Thyroid gland (tissue), 4 donors: ENCODE data around the gene NPBWR2. TPM values are rescaled to one million over a fixed set of nuclear protein-coding genes. Genes with fewer than 3 reads are reported as not detected.

Source experiments
- DNase-seq, 2 donors: peaks; one replicate each; pipeline ENCODE4 v3.0.0-alpha.2; 2019
- H3K27ac ChIP-seq, 3 donors: fragments of 200-600 bp; sonication (generic); 1 replicate in 2 of 3; 2 replicates in 1 of 3; pipeline ENCODE4 v1.5.1; 2016 to 2019; ENCODE audit warnings: mild to moderate bottlenecking in 1 of 3, moderate library complexity in 1 of 3
- H3K27me3 ChIP-seq: fragments of 200-600 bp; sonication (generic); one replicate; pipeline ENCODE4 v1.5.1; 2019
- H3K36me3 ChIP-seq, 2 donors: fragments of 200-600 bp; sonication (generic); one replicate each; pipeline ENCODE4 v1.5.1; 2016 to 2019
- H3K4me1 ChIP-seq, 2 donors: fragments of 200-600 bp; sonication (generic); one replicate each; pipeline ENCODE4 v1.5.1; 2017 to 2019
- H3K4me3 ChIP-seq, 3 donors: fragments of 200-600 bp; sonication (generic); replicated peaks in 1 of 3; 1 replicate in 2 of 3; 2 replicates in 1 of 3; pipeline ENCODE4 v1.5.1; 2016; ENCODE audit warnings: mild to moderate bottlenecking in 1 of 3
- H3K9me3 ChIP-seq: fragments of 200-600 bp; sonication (generic); one replicate; pipeline ENCODE4 v1.5.1; 2017
- POLR2A ChIP-seq, 2 donors: fragments of 450-650 bp; IDR thresholded peaks; one replicate each; pipeline ENCODE4 v1.6.1; 2017; ENCODE audit warnings: antibody characterized with exemption in 2 of 2, mild to moderate bottlenecking in 2 of 2, moderate library complexity in 1 of 2
- WGBS, 2 donors: methylation state at CpG; one replicate each; pipeline ENCODE4 v1.1.5; 2017; 5-methylcytosine and 5-hydroxymethylcytosine counted together
- intact Hi-C: fragments of 100-400 bp; cut with DNase I; formaldehyde crosslinking; loops from one replicate; pipeline ENCODE4 v1.15.1; 2023
- total RNA-seq, 4 donors: library from RNA; depleted of rRNA; stranded (reverse); fragments of >200 nt; gene quantifications; one replicate each; pipeline ENCODE4 v1.2.3, GENCODE V29; 2016
- TF ChIP-seq, protein P1 (sequence below), 6 experiments: fragments of 200-600 bp in 3 of 6; fragments of 450-650 bp in 3 of 6; sonication (generic) in 3 of 6; IDR thresholded peaks; one replicate each; pipeline ENCODE4 v1.5.1; 2016 to 2019; ENCODE audit warnings: antibody characterized with exemption in 6 of 6, mild to moderate bottlenecking in 2 of 6, inconsistent platforms in 1 of 6, moderate library complexity in 1 of 6

NPBWR2 gene
- total RNA-seq, 4 donors from 2014 or later = not detected

DNA sequence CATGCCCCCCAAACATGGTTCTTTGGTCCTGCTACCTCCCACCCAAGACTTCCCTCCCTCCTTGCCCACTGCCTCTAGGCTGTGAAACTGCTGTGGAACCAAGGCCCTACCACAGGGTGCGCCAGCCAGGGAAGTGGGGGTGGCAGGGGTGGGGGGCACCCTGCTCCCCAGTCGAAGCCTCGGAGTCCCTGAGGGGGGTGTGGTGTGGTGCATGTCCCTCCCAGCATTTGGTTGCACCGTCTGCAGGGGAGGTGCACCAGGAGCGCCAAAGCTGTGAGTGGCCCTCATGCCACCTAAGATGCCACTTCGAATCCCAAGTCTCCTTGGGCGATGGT lies 29.9 kb downstream of the NPBWR2 start:
- Histone ChIP-seq H3K36me3 (peaks cover 0 to 10% of the 10 kb centered on the region in 2 donors), H3K4me3 (no peak overlapping the region), H3K27me3 (no peaks in the 10 kb centered on the region), H3K9me3 (no peaks in the 10 kb centered on the region), H3K4me1 (peaks cover 11 to 17% of the 10 kb centered on the region in 2 donors), H3K27ac (no peak overlapping the region)
- no peak for TF ChIP-seq POLR2A (IDR thresholded peaks at IDR 0.05)
- TF ChIP-seq, protein P1, sequence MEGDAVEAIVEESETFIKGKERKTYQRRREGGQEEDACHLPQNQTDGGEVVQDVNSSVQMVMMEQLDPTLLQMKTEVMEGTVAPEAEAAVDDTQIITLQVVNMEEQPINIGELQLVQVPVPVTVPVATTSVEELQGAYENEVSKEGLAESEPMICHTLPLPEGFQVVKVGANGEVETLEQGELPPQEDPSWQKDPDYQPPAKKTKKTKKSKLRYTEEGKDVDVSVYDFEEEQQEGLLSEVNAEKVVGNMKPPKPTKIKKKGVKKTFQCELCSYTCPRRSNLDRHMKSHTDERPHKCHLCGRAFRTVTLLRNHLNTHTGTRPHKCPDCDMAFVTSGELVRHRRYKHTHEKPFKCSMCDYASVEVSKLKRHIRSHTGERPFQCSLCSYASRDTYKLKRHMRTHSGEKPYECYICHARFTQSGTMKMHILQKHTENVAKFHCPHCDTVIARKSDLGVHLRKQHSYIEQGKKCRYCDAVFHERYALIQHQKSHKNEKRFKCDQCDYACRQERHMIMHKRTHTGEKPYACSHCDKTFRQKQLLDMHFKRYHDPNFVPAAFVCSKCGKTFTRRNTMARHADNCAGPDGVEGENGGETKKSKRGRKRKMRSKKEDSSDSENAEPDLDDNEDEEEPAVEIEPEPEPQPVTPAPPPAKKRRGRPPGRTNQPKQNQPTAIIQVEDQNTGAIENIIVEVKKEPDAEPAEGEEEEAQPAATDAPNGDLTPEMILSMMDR (IDR thresholded peaks at IDR 0.05) = no peak
- intact Hi-C loops = no loop called here
- WGBS, 2 donors = 60 to 63% methylated on average over 1 to 7 of the region's 7 CpGs
- DNase-seq = no peak

DNA sequence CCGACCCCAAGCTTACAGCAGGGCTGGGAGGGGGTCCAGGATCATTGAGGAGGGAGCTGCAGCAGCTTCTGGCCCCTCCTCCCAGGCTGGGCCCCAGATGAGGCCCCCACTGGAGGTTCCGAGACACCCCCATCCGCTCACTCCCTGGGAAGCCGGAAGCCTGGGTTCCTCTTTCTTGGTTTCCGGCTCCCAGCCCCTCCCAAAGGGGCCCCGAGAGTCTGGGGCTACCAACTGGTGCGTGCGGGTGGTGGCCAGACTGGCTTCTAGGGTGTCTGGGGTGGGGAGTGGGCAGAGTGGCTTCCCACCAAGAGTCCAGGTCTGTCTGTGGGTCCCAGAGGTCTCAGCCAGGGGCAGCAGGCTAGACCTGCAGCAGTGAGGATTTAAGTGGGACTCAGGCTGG lies 30.3 kb downstream of the NPBWR2 start:
- TF ChIP-seq, protein P1 (IDR thresholded peaks at IDR 0.05) = no peak
- no peak for TF ChIP-seq POLR2A (IDR thresholded peaks at IDR 0.05)
- Histone ChIP-seq H3K4me1 (peaks cover 11 to 17% of the 10 kb centered on the region in 2 donors), H3K27ac (no peak overlapping the region), H3K9me3 (no peaks in the 10 kb centered on the region), H3K36me3 (peaks cover 0 to 10% of the 10 kb centered on the region in 2 donors), H3K4me3 (no peak overlapping the region), H3K27me3 (no peaks in the 10 kb centered on the region)
- intact Hi-C loops = no loop called here
- DNase-seq = no peak
- 80 to 96% methylated on average over 1 to 4 of the region's 8 CpGs for WGBS, 2 donors

DNA sequence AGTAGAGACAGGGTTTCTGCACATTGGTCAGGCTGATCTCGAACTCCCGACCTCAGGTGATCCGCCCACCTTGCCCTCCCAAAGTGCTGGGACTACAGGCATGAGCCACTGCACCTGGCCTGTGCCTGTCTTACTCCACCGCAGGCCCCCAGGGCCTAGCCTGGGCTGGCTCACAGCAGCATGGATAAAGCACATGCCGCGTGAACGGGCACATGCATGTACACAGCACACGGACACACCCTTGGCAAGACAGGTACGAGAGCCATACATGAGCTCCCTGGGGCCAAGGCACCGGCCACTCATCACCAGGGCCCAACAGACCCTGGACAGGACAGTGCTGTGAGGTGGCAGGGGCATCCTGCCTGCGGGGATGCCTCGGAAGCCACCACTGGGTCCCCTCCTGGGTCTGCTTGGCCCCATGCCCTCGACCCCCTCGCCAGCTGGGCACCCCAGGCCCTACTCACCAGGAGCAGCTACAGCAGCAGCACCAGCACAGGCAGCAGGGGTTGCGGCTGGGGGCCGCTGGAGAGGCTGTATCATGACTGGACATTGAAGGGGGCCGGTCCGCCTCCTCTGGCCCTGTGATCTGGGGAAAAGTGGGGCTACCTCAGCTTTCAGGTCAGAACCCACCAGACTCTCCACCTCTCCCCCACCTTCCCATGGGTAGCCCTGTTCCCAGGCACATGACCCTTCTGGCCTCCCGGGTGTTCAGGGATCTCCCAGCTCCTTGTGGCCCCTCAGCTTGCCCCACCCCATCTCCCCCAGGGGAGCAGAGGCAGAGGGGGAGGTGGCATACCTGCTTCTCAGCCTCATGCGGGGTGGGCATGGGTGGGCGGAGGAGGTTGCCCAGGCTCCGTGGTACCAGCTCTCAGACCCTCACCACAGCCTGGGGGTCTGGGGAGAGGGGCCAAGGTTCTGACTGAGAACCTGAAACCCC lies 31.0 kb downstream of the NPBWR2 start:
- intact Hi-C loops = no loop called here
- WGBS, 2 donors = 94 to 95% methylated on average over 19 to 20 of the region's 22 CpGs
- no peak for DNase-seq
- Histone ChIP-seq H3K9me3 (no peaks in the 10 kb centered on the region), H3K4me1 (peaks cover 11 to 17% of the 10 kb centered on the region in 2 donors), H3K27me3 (no peaks in the 10 kb centered on the region), H3K4me3 (no peak overlapping the region), H3K27ac (no peak overlapping the region), H3K36me3 (peaks cover 0 to 10% of the 10 kb centered on the region in 2 donors)
- TF ChIP-seq POLR2A (IDR thresholded peaks at IDR 0.05) = no peak
- TF ChIP-seq, protein P1 (IDR thresholded peaks at IDR 0.05) = no peak

DNA sequence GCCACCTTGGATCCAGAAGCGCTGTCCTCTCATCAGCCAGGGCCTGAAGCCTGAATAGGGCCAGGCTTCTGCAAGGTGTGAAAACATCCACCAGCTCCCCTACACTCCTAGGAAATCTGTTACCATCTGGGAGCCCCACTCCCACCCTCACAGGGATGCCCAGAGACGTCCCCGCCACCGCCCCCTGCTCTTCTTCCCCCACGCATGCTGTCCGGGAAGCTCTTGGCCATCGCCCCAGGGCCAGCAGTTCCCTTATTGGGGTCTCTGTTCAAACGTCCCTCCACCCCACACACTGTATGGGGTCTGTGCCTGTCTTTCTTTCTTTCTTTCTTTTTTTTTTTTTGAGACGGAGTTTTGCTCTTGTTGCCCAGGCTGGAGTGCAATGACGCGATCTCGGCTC lies 31.8 kb downstream of the NPBWR2 start:
- no peaks in the 10 kb centered on the region for H3K27me3 ChIP-seq
- H3K27ac ChIP-seq = no peak overlapping the region
- peaks cover 0 to 10% of the 10 kb centered on the region in 2 donors for H3K36me3 ChIP-seq
- H3K4me1 ChIP-seq = peaks cover 11 to 17% of the 10 kb centered on the region in 2 donors
- WGBS, 2 donors = 95% methylated on average over 12 of the region's 12 CpGs
- no peak for DNase-seq
- intact Hi-C loops = no loop called here
- TF ChIP-seq, protein P1 (IDR thresholded peaks at IDR 0.05) = no peak
- no peak for TF ChIP-seq POLR2A (IDR thresholded peaks at IDR 0.05)
- H3K4me3 ChIP-seq = no peak overlapping the region
- H3K9me3 ChIP-seq = no peaks in the 10 kb centered on the region

DNA sequence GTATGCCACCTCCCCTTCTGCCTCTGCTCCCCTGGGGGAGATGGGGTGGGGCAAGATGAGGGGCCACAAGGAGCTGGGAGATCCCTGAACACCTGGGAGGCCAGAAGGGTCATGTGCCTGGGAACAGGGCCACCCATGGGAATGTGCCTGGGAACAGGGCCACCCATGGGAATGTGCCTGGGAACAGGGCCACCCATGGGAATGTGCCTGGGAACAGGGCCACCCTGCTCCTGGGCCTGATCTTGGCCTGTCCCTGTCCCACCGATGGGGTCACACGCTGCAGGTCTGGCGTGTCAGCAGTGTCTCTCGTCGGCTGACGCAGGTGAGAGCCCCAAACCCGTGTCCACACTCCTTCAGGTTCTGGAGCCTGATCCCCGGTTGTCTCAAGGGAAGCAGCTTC lies 32.4 kb downstream of the NPBWR2 start:
- Histone ChIP-seq H3K4me1 (peaks cover 11 to 17% of the 10 kb centered on the region in 2 donors), H3K9me3 (no peaks in the 10 kb centered on the region), H3K27ac (no peak overlapping the region), H3K4me3 (no peak overlapping the region), H3K27me3 (no peaks in the 10 kb centered on the region), H3K36me3 (peaks cover 0 to 10% of the 10 kb centered on the region in 2 donors)
- intact Hi-C loops = no loop called here
- DNase-seq = no peak
- TF ChIP-seq POLR2A (IDR thresholded peaks at IDR 0.05) = no peak
- TF ChIP-seq, protein P1 (IDR thresholded peaks at IDR 0.05) = no peak
- 95% methylated on average over 8 of the region's 8 CpGs; no CpG with 5 or more reads in 1 of the 2 donors for WGBS, 2 donors
